ENCODE measurements around the gene POLE2.
"Not testable (repeated sequence)": the region's sequence is repeated elsewhere in the genome, so short reads cannot be mapped to it uniquely, and the experiment has no call there.

The POLE2 gene

GRCh38 chr14:49687942-49688700, at the start of gene POLE2:
Gene POLE2 (minus strand): TSS chr14:49688214. CDS start chr14:49688203, 11 bp downstream.
- ATAC-seq: peak; percentile 93
- H3K27ac Mint-ChIP-seq: peak within 1 kb of the TSS; percentile 89 to 94
- DNase-seq: peak; percentile 82
- no peaks in the 10 kb centered on the region for H3K27me3 Mint-ChIP-seq
- peaks cover 51% of the 10 kb centered on the region for H3K4me1 Mint-ChIP-seq
- peak within 1 kb of the TSS; percentile 85 to 93 for H3K4me3 Mint-ChIP-seq
- no peaks in the 10 kb centered on the region for H3K9me3 Mint-ChIP-seq

GRCh38 chr14:49735669-49736068, 47.7 kb upstream of the POLE2 start:
- not testable (repeated sequence) for ATAC-seq, H3K27ac Mint-ChIP-seq, H3K4me3 Mint-ChIP-seq, H3K9me3 Mint-ChIP-seq, DNase-seq, H3K27me3 Mint-ChIP-seq, H3K4me1 Mint-ChIP-seq

- H3K4me3 Mint-ChIP-seq: no peak overlapping the region
Observed at GRCh38 chr14:49733836-49734235, 45.8 kb upstream of the POLE2 start.

GRCh38 chr14:49732896-49733295, 44.9 kb upstream of the POLE2 start:
- no peaks in the 10 kb centered on the region for H3K9me3 Mint-ChIP-seq
- H3K27me3 Mint-ChIP-seq: no peaks in the 10 kb centered on the region
- H3K27ac Mint-ChIP-seq: no peak overlapping the region
- ATAC-seq: no peak
- no peaks in the 10 kb centered on the region for H3K4me1 Mint-ChIP-seq
- no peak for DNase-seq
- no peak overlapping the region for H3K4me3 Mint-ChIP-seq

More at GRCh38 chr14:49733836-49734235, 45.8 kb upstream of the POLE2 start:
- H3K27ac Mint-ChIP-seq: no peak overlapping the region
- H3K4me1 Mint-ChIP-seq: no peaks in the 10 kb centered on the region
- H3K9me3 Mint-ChIP-seq: no peaks in the 10 kb centered on the region
- no peak for DNase-seq
- no peak for ATAC-seq
- no peaks in the 10 kb centered on the region for H3K27me3 Mint-ChIP-seq

GRCh38 chr14:49727171-49727570, 39.2 kb upstream of the POLE2 start:
- Mint-ChIP-seq H3K9me3 (peaks cover 0 to 4% of the 10 kb centered on the region in 2 donors), H3K27me3 (no peaks in the 10 kb centered on the region), H3K4me1 (no peaks in the 10 kb centered on the region), H3K4me3 (no peak overlapping the region), H3K27ac (no peak overlapping the region)
- ATAC-seq: no peak
- DNase-seq: no peak

GRCh38 chr14:49721733-49722435, 33.9 kb upstream of the POLE2 start:
- not testable (repeated sequence) for DNase-seq, H3K4me3 Mint-ChIP-seq, H3K4me1 Mint-ChIP-seq, H3K27ac Mint-ChIP-seq, H3K9me3 Mint-ChIP-seq, H3K27me3 Mint-ChIP-seq, ATAC-seq

- DNase-seq: no peak
- no peak overlapping the region for H3K27ac Mint-ChIP-seq
- no peak for ATAC-seq
- H3K4me3 Mint-ChIP-seq: no peak overlapping the region
- H3K27me3 Mint-ChIP-seq: no peaks in the 10 kb centered on the region
- H3K4me1 Mint-ChIP-seq: no peaks in the 10 kb centered on the region
- peaks cover 0 to 9% of the 10 kb centered on the region in 2 donors for H3K9me3 Mint-ChIP-seq
Observed at GRCh38 chr14:49720744-49721143, 32.7 kb upstream of the POLE2 start.

GRCh38 chr14:49710993-49711392, 23.0 kb upstream of the POLE2 start:
- not testable (repeated sequence) for H3K27me3 Mint-ChIP-seq, H3K27ac Mint-ChIP-seq, H3K9me3 Mint-ChIP-seq, ATAC-seq, H3K4me3 Mint-ChIP-seq, DNase-seq
- peaks cover 15% of the 10 kb centered on the region for H3K4me1 Mint-ChIP-seq

GRCh38 chr14:49704471-49704870, 16.5 kb upstream of the POLE2 start:
- not testable (repeated sequence) for H3K27me3 Mint-ChIP-seq, H3K27ac Mint-ChIP-seq, DNase-seq, H3K9me3 Mint-ChIP-seq, ATAC-seq, H3K4me3 Mint-ChIP-seq
- H3K4me1 Mint-ChIP-seq: peaks cover 20% of the 10 kb centered on the region

- H3K4me3 Mint-ChIP-seq: no peak overlapping the region
- no peaks in the 10 kb centered on the region for H3K9me3 Mint-ChIP-seq
- no peak overlapping the region for H3K27ac Mint-ChIP-seq
- ATAC-seq: no peak
- peaks cover 16% of the 10 kb centered on the region for H3K4me1 Mint-ChIP-seq
- DNase-seq: no peak
- H3K27me3 Mint-ChIP-seq: no peaks in the 10 kb centered on the region
Observed at GRCh38 chr14:49703965-49704364, 16.0 kb upstream of the POLE2 start.

- peaks cover 16% of the 10 kb centered on the region for H3K4me1 Mint-ChIP-seq
Observed at GRCh38 chr14:49702725-49703124, 14.7 kb upstream of the POLE2 start.

GRCh38 chr14:49693735-49694124, 5.7 kb upstream of the POLE2 start:
- not testable (repeated sequence) for H3K9me3 Mint-ChIP-seq, ATAC-seq, DNase-seq, H3K27me3 Mint-ChIP-seq
- Mint-ChIP-seq H3K4me3 (peak overlapping the region; percentile 78 to 82), H3K4me1 (peaks cover 48% of the 10 kb centered on the region), H3K27ac (peak overlapping the region in 1 of 2 donors; percentile 76)

More at GRCh38 chr14:49702725-49703124, 14.7 kb upstream of the POLE2 start:
- H3K9me3 Mint-ChIP-seq: no peaks in the 10 kb centered on the region
- H3K27me3 Mint-ChIP-seq: no peaks in the 10 kb centered on the region
- DNase-seq (no peak), ATAC-seq (no peak)
- peak overlapping the region in 1 of 2 donors; percentile 27 for H3K27ac Mint-ChIP-seq
- no peak overlapping the region for H3K4me3 Mint-ChIP-seq

GRCh38 chr14:49692811-49693734, 5.1 kb upstream of the POLE2 start, which contains the start of gene KLHDC1:
Gene KLHDC1 (plus strand): TSS chr14:49693120. CDS start chr14:49693195, 75 bp downstream.
- Mint-ChIP-seq H3K4me1 (peaks cover 55% of the 10 kb centered on the region), H3K9me3 (no peaks in the 10 kb centered on the region), H3K27me3 (no peaks in the 10 kb centered on the region), H3K4me3 (peak within 1 kb of the TSS; percentile 78 to 82), H3K27ac (peak within 1 kb of the TSS; percentile 76 to 93)
- DNase-seq: peak; percentile 67 to 68
- peak; percentile 81 for ATAC-seq

- Mint-ChIP-seq H3K4me3 (peak overlapping the region; percentile 78 to 82), H3K9me3 (no peaks in the 10 kb centered on the region), H3K27me3 (no peaks in the 10 kb centered on the region), H3K27ac (peak overlapping the region in 1 of 2 donors; percentile 90), H3K4me1 (peaks cover 58% of the 10 kb centered on the region)
- ATAC-seq: no peak
- DNase-seq: no peak
Observed at GRCh38 chr14:49692193-49692757, 4.3 kb upstream of the POLE2 start.

- H3K27me3 Mint-ChIP-seq: no peaks in the 10 kb centered on the region
Observed at GRCh38 chr14:49691031-49691430, 3.0 kb upstream of the POLE2 start.

More at GRCh38 chr14:49691031-49691430, 3.0 kb upstream of the POLE2 start:
- H3K27ac Mint-ChIP-seq: no peak overlapping the region
- no peaks in the 10 kb centered on the region for H3K9me3 Mint-ChIP-seq
- ATAC-seq (no peak), DNase-seq (no peak)
- peaks cover 62% of the 10 kb centered on the region for H3K4me1 Mint-ChIP-seq
- H3K4me3 Mint-ChIP-seq: no peak overlapping the region
